Measurements from ENCODE around the gene DLG2. TPM values are rescaled to one million over a fixed set of nuclear protein-coding genes. Genes with fewer than 3 reads are reported as not detected.

The DLG2 gene
- total and polyA plus RNA-seq, 4 experiments from 2014 or later: 0.78 to 2.7 (median 1.9) TPM

- ChIA-PET CTCF (ENCODE audit: partially characterized antibody) (no interaction called here), POLR2A (ENCODE audit: partially characterized antibody) (no interaction called here)
- H3K9me3 Mint-ChIP-seq: peaks cover 1 to 19% (median 4%) of the 10 kb centered on the region in 8 donors
- Histone ChIP-seq H3K9me3 (ENCODE audit: control insufficient read depth in 1 of 2, low read length in 2 of 2) (no peaks in the 10 kb centered on the region), H3K4me3 (ENCODE audit: low read length in 2 of 2) (no peak overlapping the region), H3K4me1 (ENCODE audit: insufficient read depth, low read length) (no peaks in the 10 kb centered on the region), H3K27ac (ENCODE audit: low read depth, low read length) (no peak overlapping the region), H3K36me3 (ENCODE audit: insufficient read depth, low read length) (no peaks in the 10 kb centered on the region), H3K27me3 (ENCODE audit: insufficient read depth, low read length) (no peaks in the 10 kb centered on the region)
- H3K36me3 Mint-ChIP-seq: peaks cover 0 to 3% of the 10 kb centered on the region in 2 donors
- H3K27me3 Mint-ChIP-seq: no peaks in the 10 kb centered on the region
- intact Hi-C loops (cut with micrococcal nuclease): no loop called here
- H3K27ac Mint-ChIP-seq: no peak overlapping the region
- H3K4me1 Mint-ChIP-seq: no peaks in the 10 kb centered on the region
- no peak for DNase-seq
- no peak overlapping the region for H3K4me3 Mint-ChIP-seq
Observed at GRCh38 chr11:83410605-83411565, 2216.3 kb downstream of the DLG2 start.

- DNase-seq: no peak
- no peaks in the 10 kb centered on the region for H3K27me3 Mint-ChIP-seq
- no peak overlapping the region for H3K27ac Mint-ChIP-seq
- H3K36me3 Mint-ChIP-seq: peaks cover 0 to 3% of the 10 kb centered on the region in 2 donors
- no peaks in the 10 kb centered on the region for H3K27me3 ChIP-seq (ENCODE audit: insufficient read depth, low read length)
- no peaks in the 10 kb centered on the region for H3K36me3 ChIP-seq (ENCODE audit: insufficient read depth, low read length)
- POLR2A ChIA-PET (ENCODE audit: partially characterized antibody): no interaction called here
- no peak overlapping the region for H3K27ac ChIP-seq (ENCODE audit: low read depth, low read length)
- peaks cover 0 to 12% (median 4%) of the 10 kb centered on the region in 8 donors for H3K9me3 Mint-ChIP-seq
- intact Hi-C loops (cut with micrococcal nuclease): no loop called here
- no peaks in the 10 kb centered on the region for H3K4me1 Mint-ChIP-seq
- no peaks in the 10 kb centered on the region for H3K9me3 ChIP-seq (ENCODE audit: control insufficient read depth in 1 of 2, low read length in 2 of 2)
- H3K4me3 Mint-ChIP-seq: no peak overlapping the region
- no peaks in the 10 kb centered on the region for H3K4me1 ChIP-seq (ENCODE audit: insufficient read depth, low read length)
- CTCF ChIA-PET (ENCODE audit: partially characterized antibody): no interaction called here
- no peak overlapping the region for H3K4me3 ChIP-seq (ENCODE audit: low read length in 2 of 2)
Observed at GRCh38 chr11:83409891-83410290, 2217.3 kb downstream of the DLG2 start.

- no peaks in the 10 kb centered on the region for H3K4me1 Mint-ChIP-seq
- no peak for DNase-seq
- Histone ChIP-seq H3K36me3 (ENCODE audit: insufficient read depth, low read length) (no peaks in the 10 kb centered on the region), H3K4me3 (ENCODE audit: low read length in 2 of 2) (no peak overlapping the region), H3K27me3 (ENCODE audit: insufficient read depth, low read length) (no peaks in the 10 kb centered on the region), H3K4me1 (ENCODE audit: insufficient read depth, low read length) (no peaks in the 10 kb centered on the region), H3K9me3 (ENCODE audit: control insufficient read depth in 1 of 2, low read length in 2 of 2) (no peaks in the 10 kb centered on the region), H3K27ac (ENCODE audit: low read depth, low read length) (no peak overlapping the region)
- ChIA-PET CTCF (ENCODE audit: partially characterized antibody) (no interaction called here), POLR2A (ENCODE audit: partially characterized antibody) (no interaction called here)
- H3K9me3 Mint-ChIP-seq: peaks cover 0 to 12% (median 3%) of the 10 kb centered on the region in 8 donors
- H3K4me3 Mint-ChIP-seq: no peak overlapping the region
- H3K27ac Mint-ChIP-seq: no peak overlapping the region
- H3K36me3 Mint-ChIP-seq: peaks cover 0 to 3% of the 10 kb centered on the region in 2 donors
- intact Hi-C loops (cut with micrococcal nuclease): no loop called here
- no peaks in the 10 kb centered on the region for H3K27me3 Mint-ChIP-seq
Observed at GRCh38 chr11:83409476-83409875, 2217.7 kb downstream of the DLG2 start.

GRCh38 chr11:83408946-83409345, 2218.2 kb downstream of the DLG2 start:
- Histone ChIP-seq H3K9me3 (ENCODE audit: control insufficient read depth in 1 of 2, low read length in 2 of 2) (no peaks in the 10 kb centered on the region), H3K27ac (ENCODE audit: low read depth, low read length) (no peak overlapping the region), H3K36me3 (ENCODE audit: insufficient read depth, low read length) (no peaks in the 10 kb centered on the region), H3K4me3 (ENCODE audit: low read length in 2 of 2) (no peak overlapping the region), H3K4me1 (ENCODE audit: insufficient read depth, low read length) (no peaks in the 10 kb centered on the region), H3K27me3 (ENCODE audit: insufficient read depth, low read length) (no peaks in the 10 kb centered on the region)
- H3K27ac Mint-ChIP-seq: no peak overlapping the region
- no peak for DNase-seq
- H3K4me3 Mint-ChIP-seq: no peak overlapping the region
- POLR2A ChIA-PET (ENCODE audit: partially characterized antibody): no interaction called here
- CTCF ChIA-PET (ENCODE audit: partially characterized antibody): no interaction called here
- H3K9me3 Mint-ChIP-seq: peaks cover 0 to 7% (median 2%) of the 10 kb centered on the region in 8 donors
- H3K36me3 Mint-ChIP-seq: peaks cover 0 to 3% of the 10 kb centered on the region in 2 donors
- no peaks in the 10 kb centered on the region for H3K4me1 Mint-ChIP-seq
- intact Hi-C loops (cut with micrococcal nuclease): no loop called here
- no peaks in the 10 kb centered on the region for H3K27me3 Mint-ChIP-seq

Other genes starting within 250 kb of the DLG2 start
- gene TMEM126B, start 1.2 kb upstream of the DLG2 start, total RNA-seq: 10 to 100 TPM; 40.9 to 46.8 TPM
- gene TMEM126B, start 1.2 kb upstream of the DLG2 start, polyA plus RNA-seq: 10 to 100 TPM; 66.6 to 73.4 TPM
- gene TMEM126A, start 20.6 kb upstream of the DLG2 start, total RNA-seq: 10 to 100 TPM; 17.4 to 17.5 TPM
- gene TMEM126A, start 20.6 kb upstream of the DLG2 start, polyA plus RNA-seq: 10 to 100 TPM; 67.2 to 70.0 TPM
- 100 to 1,000 TPM; 103 to 105 TPM for gene CREBZF, start 37.8 kb upstream of the DLG2 start, total RNA-seq
- 10 to 100 TPM in 1 of 2 donors, 1 to 10 TPM in 1; 7.6 to 13.7 TPM for gene CREBZF, start 37.8 kb upstream of the DLG2 start, polyA plus RNA-seq
- under 1 TPM; 0.22 to 0.70 TPM for gene CCDC89, start 58.9 kb upstream of the DLG2 start, total RNA-seq
- not detected for gene CCDC89, start 58.9 kb upstream of the DLG2 start, polyA plus RNA-seq
- gene SYTL2, start 183.8 kb upstream of the DLG2 start, total RNA-seq: 10 to 100 TPM; 35.5 to 35.7 TPM
- 10 to 100 TPM in 1 of 2 donors, 1 to 10 TPM in 1; 3.9 to 21.0 TPM for gene SYTL2, start 183.8 kb upstream of the DLG2 start, polyA plus RNA-seq
- gene CCDC83, start 228.0 kb upstream of the DLG2 start, total RNA-seq: not detected
- gene CCDC83, start 228.0 kb upstream of the DLG2 start, polyA plus RNA-seq: not detected

All from CD4-positive, alpha-beta memory T cell (primary cell).